PC-9 (cell line): ENCODE data around the gene DSCAML1. TPM values are rescaled to one million over a fixed set of nuclear protein-coding genes. Genes with fewer than 3 reads are reported as not detected.

Source experiments
- BruUV-seq: library from RNA; stranded (reverse); fragments of 400-500 nt; replicated peaks from 2 replicates; lab custom pipeline; 2021; lab: Mats Ljungman, UMichigan
- CTCF ChIA-PET: fragments of 300-600 bp; sonication (Branson Sonifier 250); formaldehyde crosslinking; loops from one replicate; lab custom pipeline; 2022; ENCODE audit warnings: antibody characterized with exemption; lab: Charles Lee
- POLR2A ChIA-PET: fragments of 300-600 bp; sonication (Branson Sonifier 250); formaldehyde crosslinking; loops from one replicate; lab custom pipeline; 2022; ENCODE audit warnings: antibody characterized with exemption; ENCODE audit not compliant: unreplicated experiment; lab: Charles Lee
- DNase-seq, 2 experiments: peaks; one replicate each; pipeline versions ENCODE4 v3.0.0 to v3.0.0-alpha.2; 2015 to 2022; ENCODE audit warnings: mixed read lengths in 1 of 2
- H2AFZ ChIP-seq: fragments of 200-600 bp; sonication (generic); 2 replicates; pipeline ENCODE4 v1.8.1; 2017; ENCODE audit warnings: antibody characterized with exemption
- H3F3A ChIP-seq: fragments of 200-600 bp; sonication (generic); 2 replicates; pipeline ENCODE4 v1.8.1; 2017; ENCODE audit warnings: antibody characterized with exemption, mild to moderate bottlenecking, low read depth; ENCODE audit not compliant: insufficient read depth
- H3K27ac ChIP-seq: fragments of 200-600 bp; sonication (generic); 2 replicates; pipeline ENCODE4 v1.6.1; 2016; ENCODE audit warnings: mixed run types
- H3K27me3 ChIP-seq: fragments of 200-600 bp; sonication (generic); 2 replicates; pipeline ENCODE4 v1.6.1; 2016; ENCODE audit warnings: low read depth, mixed run types; ENCODE audit not compliant: insufficient read depth
- H3K36me3 ChIP-seq: fragments of 200-600 bp; sonication (generic); 2 replicates; pipeline ENCODE4 v1.6.1; 2016; ENCODE audit warnings: low read depth, mixed run types
- H3K4me1 ChIP-seq: fragments of 200-600 bp; sonication (generic); replicated peaks from 2 replicates; pipeline ENCODE4 v1.6.1; 2016; ENCODE audit warnings: mixed run types; ENCODE audit not compliant: insufficient read depth
- H3K4me2 ChIP-seq: fragments of 200-600 bp; sonication (generic); 2 replicates; pipeline ENCODE4 v1.6.1; 2017; ENCODE audit warnings: mixed run types
- H3K4me3 ChIP-seq: fragments of 200-600 bp; sonication (generic); 2 replicates; pipeline ENCODE4 v1.6.1; 2016; ENCODE audit warnings: mixed run types
- H3K79me2 ChIP-seq: fragments of 200-600 bp; sonication (generic); 2 replicates; pipeline ENCODE4 v1.6.1; 2017; ENCODE audit warnings: low read depth, mixed run types
- H3K9me2 ChIP-seq: fragments of 200-600 bp; sonication (generic); 2 replicates; pipeline ENCODE4 v1.8.1; 2017; ENCODE audit warnings: mild to moderate bottlenecking; ENCODE audit not compliant: insufficient read depth
- H3K9me3 ChIP-seq: fragments of 200-600 bp; sonication (generic); 2 replicates; pipeline ENCODE4 v1.8.1; 2016; ENCODE audit warnings: low read depth; ENCODE audit not compliant: insufficient read depth
- H4K20me1 ChIP-seq: fragments of 200-600 bp; sonication (generic); 2 replicates; pipeline ENCODE4 v1.8.1; 2017; ENCODE audit not compliant: insufficient read depth
- EZH2 ChIP-seq: fragments of 200-600 bp; sonication (generic); IDR thresholded peaks from 2 replicates; pipeline ENCODE4 v1.8.0; 2017; ENCODE audit warnings: antibody characterized with exemption, low read depth
- intact Hi-C: fragments of 100-400 bp; cut with micrococcal nuclease; formaldehyde crosslinking; loops from one replicate; pipeline ENCODE4 v1.10.0; 2022; ENCODE audit not compliant: unreplicated experiment
- total RNA-seq: library from RNA; stranded (reverse); gene quantifications from 2 replicates; pipeline ENCODE4 v1.2.3, GENCODE V29; 2021
- TF ChIP-seq, protein P1 (sequence below): fragments of 200-600 bp; sonication (generic); conservative IDR thresholded peaks from 2 replicates; pipeline ENCODE4 v1.6.1; 2017; ENCODE audit warnings: mixed run types, antibody characterized with exemption, mild to moderate bottlenecking, moderate library complexity

The DSCAML1 gene
- total RNA-seq, 1 experiment from 2014 or later, result not detected

DNA sequence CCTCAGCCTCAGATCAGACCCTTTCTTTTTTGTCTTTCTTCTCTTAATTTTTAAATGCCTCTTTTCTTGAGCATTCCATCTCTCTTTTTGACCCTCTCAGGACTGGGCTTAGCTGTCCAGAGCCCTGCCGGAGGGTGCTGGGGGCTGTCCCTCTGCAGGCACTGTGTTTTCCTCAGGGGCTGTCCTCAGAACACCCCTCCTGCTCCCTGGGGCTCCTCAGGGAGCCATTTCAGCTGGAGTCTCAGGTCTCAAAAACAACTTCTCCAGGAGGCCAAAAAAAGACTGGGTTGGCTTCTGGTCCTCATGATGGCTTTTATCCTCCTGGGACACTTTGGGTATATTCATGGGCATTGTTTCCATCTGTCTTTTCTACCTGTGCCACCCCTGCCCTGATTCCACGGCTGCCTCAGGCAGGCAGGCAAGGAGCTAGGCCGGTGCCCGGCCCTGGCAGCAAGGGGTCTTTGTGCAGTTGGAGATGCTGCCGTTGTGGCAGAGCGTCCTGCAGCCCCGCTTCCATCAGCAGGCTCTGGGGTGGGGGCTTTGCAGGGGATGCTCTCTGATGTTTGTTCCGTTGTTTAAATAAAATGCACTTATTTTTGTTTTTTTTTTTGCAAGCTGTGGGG lies 384.3 kb downstream of the DSCAML1 start:
- Histone ChIP-seq H3K4me2 (no peak overlapping the region), H3K4me1 (no peaks in the 10 kb centered on the region), H3F3A (no peaks in the 10 kb centered on the region), H4K20me1 (no peaks in the 10 kb centered on the region), H2AFZ (no peak overlapping the region), H3K36me3 (no peaks in the 10 kb centered on the region), H3K27me3 (peaks cover 14% of the 10 kb centered on the region), H3K9me3 (no peaks in the 10 kb centered on the region), H3K27ac (no peak overlapping the region), H3K9me2 (no peaks in the 10 kb centered on the region), H3K79me2 (no peaks in the 10 kb centered on the region), H3K4me3 (no peak overlapping the region)
- intact Hi-C loops, result no loop called here
- POLR2A ChIA-PET, result no interaction called here
- no peak for DNase-seq
- CTCF ChIA-PET, result no interaction called here
- TF ChIP-seq EZH2, result no peak
- TF ChIP-seq, protein P1, sequence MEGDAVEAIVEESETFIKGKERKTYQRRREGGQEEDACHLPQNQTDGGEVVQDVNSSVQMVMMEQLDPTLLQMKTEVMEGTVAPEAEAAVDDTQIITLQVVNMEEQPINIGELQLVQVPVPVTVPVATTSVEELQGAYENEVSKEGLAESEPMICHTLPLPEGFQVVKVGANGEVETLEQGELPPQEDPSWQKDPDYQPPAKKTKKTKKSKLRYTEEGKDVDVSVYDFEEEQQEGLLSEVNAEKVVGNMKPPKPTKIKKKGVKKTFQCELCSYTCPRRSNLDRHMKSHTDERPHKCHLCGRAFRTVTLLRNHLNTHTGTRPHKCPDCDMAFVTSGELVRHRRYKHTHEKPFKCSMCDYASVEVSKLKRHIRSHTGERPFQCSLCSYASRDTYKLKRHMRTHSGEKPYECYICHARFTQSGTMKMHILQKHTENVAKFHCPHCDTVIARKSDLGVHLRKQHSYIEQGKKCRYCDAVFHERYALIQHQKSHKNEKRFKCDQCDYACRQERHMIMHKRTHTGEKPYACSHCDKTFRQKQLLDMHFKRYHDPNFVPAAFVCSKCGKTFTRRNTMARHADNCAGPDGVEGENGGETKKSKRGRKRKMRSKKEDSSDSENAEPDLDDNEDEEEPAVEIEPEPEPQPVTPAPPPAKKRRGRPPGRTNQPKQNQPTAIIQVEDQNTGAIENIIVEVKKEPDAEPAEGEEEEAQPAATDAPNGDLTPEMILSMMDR, result no peak
- no TSS peak for BruUV-seq

DNA sequence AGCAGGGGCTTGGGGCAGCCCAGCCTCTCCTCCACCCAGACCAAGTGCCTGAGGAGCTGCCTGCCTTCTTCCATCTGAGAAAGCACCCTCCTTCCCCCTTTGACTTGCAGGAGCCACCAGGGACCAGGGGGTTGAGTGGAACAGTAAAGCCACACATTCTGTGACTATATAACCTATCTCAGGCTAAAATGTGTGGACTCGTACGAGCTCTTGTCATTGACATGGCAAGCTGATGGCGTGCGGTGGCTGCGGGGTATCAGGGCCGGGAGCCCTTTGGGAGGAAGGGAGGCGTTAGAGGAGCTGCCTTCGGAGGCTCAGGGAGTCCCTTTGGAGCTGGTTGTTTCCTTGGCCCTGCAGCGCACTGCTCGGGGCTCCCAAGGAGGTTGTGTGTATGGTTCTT lies 384.8 kb downstream of the DSCAML1 start:
- Histone ChIP-seq H3K4me2 (no peak overlapping the region), H3K27me3 (peaks cover 8% of the 10 kb centered on the region), H4K20me1 (no peaks in the 10 kb centered on the region), H3K36me3 (no peaks in the 10 kb centered on the region), H3K9me2 (no peaks in the 10 kb centered on the region), H3K27ac (no peak overlapping the region), H3K4me3 (no peak overlapping the region), H3K4me1 (no peaks in the 10 kb centered on the region), H3F3A (no peaks in the 10 kb centered on the region), H3K9me3 (no peaks in the 10 kb centered on the region), H3K79me2 (no peaks in the 10 kb centered on the region), H2AFZ (no peak overlapping the region)
- DNase-seq, result no peak
- CTCF ChIA-PET, result no interaction called here
- TF ChIP-seq EZH2, result no peak
- TF ChIP-seq, protein P1, result no peak
- no TSS peak for BruUV-seq
- POLR2A ChIA-PET, result no interaction called here
- intact Hi-C loops, result no loop called here

DNA sequence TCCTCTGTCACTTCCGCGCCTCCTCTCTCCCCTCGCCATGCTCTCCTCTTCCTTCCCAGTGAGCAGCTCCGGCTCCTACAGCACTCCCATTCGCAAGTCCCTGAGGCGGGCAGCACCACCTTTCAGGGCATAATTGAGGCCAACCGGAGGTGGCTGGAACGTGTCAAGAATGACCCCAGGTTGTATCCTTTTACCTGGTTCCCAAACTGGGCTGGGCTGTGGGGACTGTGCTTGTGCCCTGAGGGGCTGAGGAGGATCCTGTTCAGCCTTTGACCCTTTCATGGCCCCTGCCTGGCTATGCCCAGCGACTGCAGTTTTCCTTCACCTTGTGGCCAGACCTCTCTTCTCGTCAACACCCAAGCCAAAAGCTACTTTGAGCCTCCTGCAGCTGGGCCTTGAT lies 385.3 kb downstream of the DSCAML1 start:
- H4K20me1 ChIP-seq, result no peaks in the 10 kb centered on the region
- DNase-seq, result no peak
- H3K36me3 ChIP-seq, result no peaks in the 10 kb centered on the region
- H3K4me2 ChIP-seq, result no peak overlapping the region
- no peak for TF ChIP-seq EZH2
- TF ChIP-seq, protein P1, result no peak
- intact Hi-C loops, result no loop called here
- H3K4me3 ChIP-seq, result no peak overlapping the region
- H3K9me3 ChIP-seq, result peaks cover 1% of the 10 kb centered on the region; the same call in 1 of the 2 replicates
- H3K4me1 ChIP-seq, result no peaks in the 10 kb centered on the region
- no TSS peak for BruUV-seq
- H3K27ac ChIP-seq, result no peak overlapping the region
- CTCF ChIA-PET, result no interaction called here
- POLR2A ChIA-PET, result no interaction called here
- H3K79me2 ChIP-seq, result no peaks in the 10 kb centered on the region
- no peaks in the 10 kb centered on the region for H3F3A ChIP-seq
- no peak overlapping the region for H2AFZ ChIP-seq
- peaks cover 3% of the 10 kb centered on the region for H3K27me3 ChIP-seq
- no peaks in the 10 kb centered on the region for H3K9me2 ChIP-seq
